Activated naive CD8-positive, alpha-beta T cell treated with anti-CD3 and anti-CD28 coated beads, Interleukin-2, amount 50 U/mL, for 24 hours (primary cell): ENCODE data around the gene PRR33.
A peak's percentile ranks its signal among the peaks of the same experiment; 100 is the strongest.

Source experiments
- ATAC-seq: fragments of 150-1000 bp; cut with Tn5 transposase; one replicate; pipeline ENCODE4 v1.10.0; 2021
- DNase-seq: peaks from one replicate; pipeline ENCODE4 v3.0.0; 2021
- H3K27ac Mint-ChIP-seq: one replicate; pipeline ENCODE4 v1.8.0; 2021; ENCODE audit warnings: mild to moderate bottlenecking, mixed read lengths
- H3K27me3 Mint-ChIP-seq: one replicate; pipeline ENCODE4 v1.8.0; 2021; ENCODE audit warnings: mixed read lengths
- H3K36me3 Mint-ChIP-seq: one replicate; pipeline ENCODE4 v1.8.0; 2021; ENCODE audit warnings: low read depth, mixed read lengths
- H3K4me1 Mint-ChIP-seq: one replicate; pipeline ENCODE4 v1.8.0; 2021; ENCODE audit warnings: mixed read lengths
- H3K4me3 Mint-ChIP-seq: one replicate; pipeline ENCODE4 v1.8.0; 2021; ENCODE audit warnings: mild to moderate bottlenecking, moderate library complexity, mixed read lengths
- H3K9me3 Mint-ChIP-seq: one replicate; pipeline ENCODE4 v1.8.0; 2021; ENCODE audit warnings: mixed read lengths

Gene PRR33

DNA sequence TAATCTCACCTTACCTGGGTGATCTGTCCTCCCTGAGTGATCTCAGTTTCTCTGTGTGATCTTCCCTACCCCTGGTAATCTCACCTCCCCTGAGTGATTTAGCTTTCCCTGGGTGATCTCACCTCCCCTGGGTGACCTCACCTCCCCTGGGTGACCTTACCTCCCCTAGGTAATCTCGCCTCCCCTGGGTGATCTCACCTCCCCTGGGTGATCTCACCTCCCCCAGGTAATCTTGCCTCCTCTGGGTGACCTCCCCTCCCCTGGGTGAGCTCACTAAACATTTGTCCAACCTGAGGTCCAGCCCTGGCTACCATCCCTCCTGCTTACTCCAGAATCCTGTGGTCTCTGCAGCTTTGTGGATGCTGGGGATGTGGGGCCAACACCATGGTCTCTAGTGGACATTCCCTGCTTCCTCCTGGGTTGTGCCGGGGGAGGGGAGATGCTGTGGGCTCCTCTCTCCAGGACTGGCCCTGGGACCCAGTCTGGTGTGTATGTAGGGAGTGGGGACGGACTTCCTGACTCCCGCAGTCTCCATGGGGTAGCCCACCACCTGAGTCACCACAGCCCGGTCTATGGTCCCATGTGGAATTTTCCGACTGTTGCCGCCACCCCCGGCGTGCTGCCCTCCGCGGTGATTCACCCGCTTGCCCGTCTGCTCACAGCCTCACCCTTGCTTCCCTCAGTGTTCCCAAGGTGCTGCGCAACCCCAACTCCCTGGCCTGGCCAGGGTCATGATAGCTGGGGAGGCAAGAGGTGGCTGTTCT, 28.9 kb downstream of the PRR33 start:
- H3K36me3 Mint-ChIP-seq: no peaks in the 10 kb centered on the region
- no peak overlapping the region for H3K4me3 Mint-ChIP-seq

DNA sequence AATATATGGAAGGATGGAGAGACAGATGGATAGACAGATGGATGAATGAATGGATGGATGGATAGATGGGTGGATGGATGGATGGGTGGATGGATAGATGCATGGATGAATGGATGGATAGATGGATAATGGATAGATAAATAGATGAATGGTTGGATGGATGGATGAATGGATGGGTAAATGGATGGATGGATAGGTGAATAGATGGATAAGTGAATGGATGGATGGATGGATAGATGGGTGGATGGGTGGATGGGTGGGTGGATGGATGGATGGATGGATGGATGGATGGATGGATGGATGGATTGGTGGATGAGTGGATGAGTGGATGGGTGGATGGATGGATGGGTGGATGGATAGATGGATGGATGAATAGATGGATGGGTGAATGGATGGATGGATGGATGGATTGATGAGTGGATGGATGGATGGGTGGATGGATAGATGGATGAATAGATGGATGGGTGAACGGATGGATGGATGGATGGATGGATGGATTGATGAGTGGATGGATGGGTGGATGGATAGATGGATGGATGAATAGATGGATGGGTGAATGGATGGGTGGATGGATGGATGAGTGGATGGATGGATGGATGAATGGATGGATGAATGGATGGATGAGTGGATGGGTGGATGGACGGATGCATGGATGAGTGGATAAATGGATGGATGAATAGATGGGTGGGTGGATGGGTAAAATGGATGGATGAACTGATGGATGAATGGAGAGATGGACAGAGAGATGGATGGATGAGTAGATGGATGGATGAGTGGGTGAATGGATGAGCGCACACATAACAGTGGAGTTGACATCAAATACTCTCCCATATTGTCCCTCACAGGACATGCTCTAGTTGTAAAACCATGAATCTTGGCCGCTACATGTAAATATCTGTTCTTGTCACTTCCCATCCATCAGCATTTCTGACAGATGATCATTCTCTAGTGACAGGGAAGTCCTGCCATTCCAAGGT, 30.0 kb downstream of the PRR33 start:
- no peak overlapping the region for H3K27ac Mint-ChIP-seq
- no peaks in the 10 kb centered on the region for H3K9me3 Mint-ChIP-seq
- H3K4me1 Mint-ChIP-seq: peaks cover 8% of the 10 kb centered on the region
- no peak overlapping the region for H3K4me3 Mint-ChIP-seq
- ATAC-seq (no peak), DNase-seq (no peak)
- H3K36me3 Mint-ChIP-seq: no peaks in the 10 kb centered on the region
- no peaks in the 10 kb centered on the region for H3K27me3 Mint-ChIP-seq

More for the DNA sequence above, 28.9 kb downstream of the PRR33 start:
- Mint-ChIP-seq H3K27me3 (no peaks in the 10 kb centered on the region), H3K27ac (peak overlapping the region; percentile 26), H3K4me1 (peaks cover 9% of the 10 kb centered on the region), H3K9me3 (no peaks in the 10 kb centered on the region)
- DNase-seq (no peak), ATAC-seq (no peak)

DNA sequence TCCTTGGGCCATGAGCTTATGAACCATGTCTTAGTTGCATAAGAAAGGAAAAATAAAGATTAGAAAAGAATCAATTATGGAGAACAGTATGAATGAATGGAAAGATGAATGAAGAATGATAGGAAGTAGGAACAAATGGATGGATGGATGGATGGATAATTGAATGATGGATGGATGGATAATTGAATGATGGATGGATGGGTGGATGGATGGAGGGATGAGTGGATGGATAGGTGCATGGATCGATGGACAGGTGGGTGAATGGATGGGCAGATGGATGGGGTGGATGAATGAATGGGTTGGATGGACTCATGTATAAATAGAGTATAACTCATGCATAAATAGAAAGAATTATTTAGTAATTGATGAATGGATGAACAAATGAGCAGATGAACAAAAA, 31.6 kb downstream of the PRR33 start:
- ATAC-seq (no peak), DNase-seq (no peak)
- Mint-ChIP-seq H3K36me3 (no peaks in the 10 kb centered on the region), H3K27ac (no peak overlapping the region), H3K9me3 (no peaks in the 10 kb centered on the region), H3K27me3 (no peaks in the 10 kb centered on the region), H3K4me3 (no peak overlapping the region), H3K4me1 (peaks cover 16% of the 10 kb centered on the region)

DNA sequence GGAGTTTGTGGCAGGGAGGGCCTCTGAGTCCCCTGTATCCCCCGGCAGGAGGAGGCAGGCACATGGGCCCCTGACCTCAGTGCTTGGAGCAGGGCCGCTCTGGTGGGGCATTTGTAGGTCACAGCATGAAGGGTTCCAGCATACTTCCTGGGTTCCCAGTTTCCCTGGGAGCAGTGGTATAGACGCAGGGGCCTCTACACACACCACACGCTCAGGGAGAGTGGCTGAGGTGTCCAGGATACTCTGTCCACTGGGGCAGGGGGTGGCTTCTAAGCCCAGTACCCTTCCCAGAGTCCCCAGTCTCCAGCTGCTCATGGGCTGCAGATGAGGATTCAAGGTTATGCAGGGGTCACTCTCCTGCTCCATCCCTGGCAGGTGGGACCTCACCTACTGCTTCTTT, 32.7 kb downstream of the PRR33 start:
- Mint-ChIP-seq H3K4me3 (no peak overlapping the region), H3K27ac (no peak overlapping the region)
- ATAC-seq: no peak

DNA sequence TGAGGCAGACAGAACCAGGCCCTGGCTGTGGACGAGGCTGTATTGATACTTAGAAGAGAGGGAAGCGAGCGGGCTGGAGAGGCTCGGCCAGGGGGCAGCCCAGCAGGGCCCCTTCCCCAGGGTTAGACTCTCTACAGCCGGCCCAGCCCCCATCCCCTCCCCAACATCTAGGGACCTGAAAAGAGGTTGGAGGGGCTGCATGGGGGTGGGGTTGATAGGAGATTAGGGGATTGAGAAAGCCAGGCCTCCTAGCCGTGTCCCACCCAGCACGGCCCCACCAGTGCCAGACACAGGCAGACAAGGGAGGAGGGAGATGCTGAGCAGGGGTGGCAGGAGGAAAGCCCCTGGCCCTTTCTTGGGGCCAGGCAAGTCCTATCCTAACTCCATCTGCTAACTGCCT, 33.1 kb downstream of the PRR33 start:
- ATAC-seq (no peak), DNase-seq (no peak)
- no peak overlapping the region for H3K4me3 Mint-ChIP-seq
- no peak overlapping the region for H3K27ac Mint-ChIP-seq
- H3K9me3 Mint-ChIP-seq: no peaks in the 10 kb centered on the region
- no peaks in the 10 kb centered on the region for H3K27me3 Mint-ChIP-seq
- H3K4me1 Mint-ChIP-seq: peaks cover 24% of the 10 kb centered on the region
- no peaks in the 10 kb centered on the region for H3K36me3 Mint-ChIP-seq

More for the DNA sequence above, 32.7 kb downstream of the PRR33 start:
- H3K27me3 Mint-ChIP-seq: no peaks in the 10 kb centered on the region
- H3K9me3 Mint-ChIP-seq: no peaks in the 10 kb centered on the region
- DNase-seq: no peak
- H3K36me3 Mint-ChIP-seq: no peaks in the 10 kb centered on the region
- H3K4me1 Mint-ChIP-seq: peaks cover 20% of the 10 kb centered on the region

DNA sequence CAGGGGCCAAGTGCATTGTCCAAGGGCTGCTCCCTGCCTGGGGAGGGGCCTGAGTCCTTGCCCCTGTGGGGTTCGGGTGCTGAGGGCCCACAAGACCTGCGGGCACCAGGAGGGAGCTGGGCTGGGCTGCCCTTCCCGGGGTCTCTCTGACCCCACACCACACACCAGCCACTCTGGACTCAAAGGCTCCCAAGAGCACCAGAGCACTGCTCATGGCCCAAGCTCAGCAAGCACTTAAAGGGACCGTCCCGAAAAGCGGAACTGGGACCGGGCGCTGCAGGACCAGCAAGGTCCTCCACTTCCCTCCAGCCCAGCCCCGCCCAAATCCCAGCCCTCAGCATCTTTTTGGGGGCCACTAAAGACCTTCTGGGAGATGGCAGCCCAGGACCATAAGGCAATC, 33.5 kb downstream of the PRR33 start:
- DNase-seq: no peak
- Mint-ChIP-seq H3K27me3 (no peaks in the 10 kb centered on the region), H3K36me3 (peaks cover under 1% of the 10 kb centered on the region), H3K4me3 (no peak overlapping the region), H3K9me3 (no peaks in the 10 kb centered on the region), H3K4me1 (peaks cover 27% of the 10 kb centered on the region), H3K27ac (no peak overlapping the region)
- no peak for ATAC-seq

DNA sequence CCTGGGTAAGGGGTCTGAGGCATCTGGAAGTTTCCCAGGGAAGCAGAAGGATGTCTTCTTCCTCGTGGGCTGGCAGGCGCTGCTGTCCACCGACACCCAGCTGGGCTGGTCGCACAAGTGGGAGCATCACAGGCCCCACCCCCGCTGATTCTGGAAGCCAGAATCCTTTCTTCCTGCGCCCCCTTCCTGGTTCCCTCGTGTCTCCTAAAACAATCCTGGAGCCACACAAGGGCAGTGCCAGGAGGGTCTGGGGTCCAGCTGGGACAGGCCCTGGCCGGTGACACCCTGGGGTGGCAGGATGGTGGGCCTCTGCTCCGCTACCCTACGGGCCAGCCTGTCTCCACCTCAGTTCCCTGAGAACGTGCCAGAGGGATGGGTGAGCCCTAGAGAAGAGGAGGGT, 34.6 kb downstream of the PRR33 start:
- Mint-ChIP-seq H3K27me3 (no peaks in the 10 kb centered on the region), H3K4me1 (peaks cover 38% of the 10 kb centered on the region), H3K36me3 (peaks cover 2% of the 10 kb centered on the region), H3K27ac (no peak overlapping the region), H3K4me3 (no peak overlapping the region), H3K9me3 (no peaks in the 10 kb centered on the region)
- DNase-seq (no peak), ATAC-seq (no peak)

DNA sequence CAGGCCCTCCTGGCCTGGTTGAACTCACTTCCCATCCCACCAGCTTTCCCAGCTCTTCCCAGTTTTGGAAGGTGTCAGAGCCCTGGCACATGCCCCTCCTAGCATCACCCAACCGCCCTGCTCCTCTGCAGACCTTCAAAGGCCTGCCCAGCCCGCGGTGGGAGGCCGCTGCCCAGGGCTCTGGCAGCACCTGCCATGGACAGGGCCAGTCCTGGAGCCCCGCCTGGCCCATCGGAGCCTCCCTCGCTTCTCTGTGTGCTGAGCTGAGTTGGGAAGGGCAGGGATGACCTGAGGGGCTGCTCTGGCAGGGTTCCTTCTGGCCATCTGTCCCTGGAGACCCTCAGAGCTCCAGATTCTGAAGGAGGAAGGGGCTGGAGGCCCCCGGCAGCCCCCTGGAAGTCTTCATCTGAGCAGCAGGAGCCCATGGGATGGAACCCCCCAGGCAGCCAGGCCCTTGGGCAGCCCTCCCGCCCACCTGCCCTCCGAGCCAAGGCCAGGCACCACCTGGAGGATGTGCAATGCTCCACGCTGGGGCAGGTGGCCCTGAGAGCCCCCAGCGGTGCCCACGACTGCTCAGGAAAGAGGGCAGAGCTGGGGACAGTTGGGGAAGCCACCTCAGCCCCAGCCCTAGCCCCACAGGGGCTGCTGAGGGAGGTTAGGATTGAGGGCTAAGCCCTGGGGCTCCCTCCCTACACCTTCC, 35.2 kb downstream of the PRR33 start:
- DNase-seq (no peak), ATAC-seq (no peak)
- Mint-ChIP-seq H3K4me1 (peaks cover 43% of the 10 kb centered on the region), H3K27ac (no peak overlapping the region), H3K36me3 (peaks cover 2% of the 10 kb centered on the region), H3K27me3 (no peaks in the 10 kb centered on the region), H3K9me3 (no peaks in the 10 kb centered on the region), H3K4me3 (peak overlapping the region; percentile 47)

DNA sequence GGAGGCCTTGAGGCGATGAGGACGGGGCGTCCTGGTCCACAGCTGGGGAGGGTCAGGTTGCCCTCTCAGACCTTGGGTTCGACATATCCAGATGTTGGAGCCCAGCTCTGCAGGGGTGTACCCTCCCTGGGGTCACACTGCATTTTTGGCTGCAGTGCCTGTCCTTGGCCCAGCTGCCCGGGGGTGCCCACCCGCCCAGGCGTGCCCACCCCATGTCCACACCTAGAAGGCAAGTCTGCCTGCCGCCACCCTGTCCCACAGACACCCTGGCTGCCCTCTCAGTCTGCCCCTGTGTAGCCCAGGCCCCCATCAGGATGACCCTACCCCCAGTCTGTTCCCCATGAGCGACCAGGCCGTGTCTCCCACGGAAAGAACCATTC, 35.8 kb downstream of the PRR33 start:
- no peaks in the 10 kb centered on the region for H3K27me3 Mint-ChIP-seq
- DNase-seq (no peak), ATAC-seq (no peak)
- H3K4me1 Mint-ChIP-seq: peaks cover 49% of the 10 kb centered on the region
- peaks cover 2% of the 10 kb centered on the region for H3K36me3 Mint-ChIP-seq
- H3K9me3 Mint-ChIP-seq: no peaks in the 10 kb centered on the region
- no peak overlapping the region for H3K27ac Mint-ChIP-seq
- peak overlapping the region; percentile 98 for H3K4me3 Mint-ChIP-seq

DNA sequence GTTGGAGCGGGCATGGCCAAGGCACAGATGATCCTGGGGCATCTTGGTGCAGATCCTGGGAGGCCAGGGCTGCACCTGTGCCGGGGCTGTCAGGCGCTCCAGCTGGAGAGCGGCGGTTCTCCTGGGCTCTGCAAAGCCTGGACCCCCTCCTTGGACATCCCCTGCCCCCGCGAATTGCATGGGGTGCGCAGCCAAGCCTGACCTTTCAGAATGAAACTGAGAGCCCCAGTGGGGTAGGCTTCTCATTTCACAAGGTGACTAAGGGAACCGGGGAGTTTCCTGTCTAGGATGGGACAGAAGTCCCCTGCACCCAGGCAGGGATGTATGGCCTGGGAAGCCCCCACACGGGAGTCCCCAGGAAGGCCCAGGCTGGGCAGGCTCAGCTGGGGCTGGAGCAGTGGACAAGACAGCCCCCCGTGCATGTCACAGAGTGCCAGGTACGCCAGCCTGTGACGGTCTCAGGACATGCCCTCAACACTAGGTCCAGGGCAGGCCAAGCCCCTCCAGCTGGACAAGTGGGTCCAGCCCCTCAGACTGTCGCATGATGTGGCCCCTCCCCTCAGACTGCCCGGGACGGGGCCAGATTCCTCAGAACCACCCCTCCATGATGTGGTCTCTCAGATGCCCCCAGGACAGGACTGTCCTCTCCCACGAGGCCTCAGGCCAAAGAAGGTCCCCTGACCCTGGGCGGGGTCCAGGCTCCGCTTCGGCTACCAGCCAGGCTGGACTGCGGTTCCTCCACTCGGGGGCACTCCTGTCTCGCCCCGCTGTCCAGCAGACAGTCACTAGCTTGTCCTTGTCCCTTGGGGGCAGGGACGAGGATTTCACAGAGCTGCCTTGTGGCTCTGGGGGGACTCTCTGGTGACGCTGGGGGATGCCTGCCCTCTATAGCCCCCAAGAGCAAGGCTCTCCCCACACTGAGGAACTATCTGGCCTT, 36.5 kb downstream of the PRR33 start:
- H3K27me3 Mint-ChIP-seq: no peaks in the 10 kb centered on the region
- peak; percentile 63 for ATAC-seq

DNA sequence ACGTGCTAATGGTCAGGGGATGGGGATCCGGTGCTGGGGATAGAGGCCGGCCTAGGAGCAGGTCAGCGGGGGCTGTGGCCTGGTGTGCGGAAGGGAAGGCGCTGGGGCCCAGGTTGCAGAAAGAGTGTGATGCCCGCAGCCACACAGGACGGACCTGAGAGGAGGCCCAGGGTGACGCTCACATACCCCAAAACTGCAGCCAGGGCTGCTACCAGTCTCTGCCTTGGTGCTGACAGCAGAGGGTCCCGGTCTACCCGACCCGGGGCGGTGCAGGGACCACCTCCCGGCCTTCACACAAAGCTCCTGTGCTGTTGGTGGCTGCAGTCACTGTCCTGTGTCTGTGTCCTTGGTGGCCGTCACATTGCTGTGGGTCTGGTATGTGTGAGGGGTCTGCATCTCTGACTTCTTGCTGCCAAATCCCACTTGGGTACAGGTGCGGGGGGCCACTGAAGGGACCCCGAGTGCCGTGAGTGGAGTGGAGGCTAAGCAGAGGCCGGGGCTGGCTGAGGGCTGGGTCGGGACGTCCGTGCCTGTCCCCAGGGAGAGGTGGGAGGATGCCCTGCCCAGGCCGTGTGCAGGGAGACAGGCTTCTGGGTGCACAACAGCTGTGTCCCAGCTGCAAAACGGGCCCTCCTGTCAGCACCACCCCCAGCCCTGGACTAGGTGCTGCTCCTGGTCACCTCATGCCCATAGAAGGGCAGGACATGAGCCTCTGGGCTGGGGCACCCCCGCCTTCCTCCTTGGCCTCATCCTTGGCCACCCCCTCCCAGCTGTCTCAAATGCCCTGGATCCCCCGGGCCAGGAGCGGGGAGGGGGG, 37.4 kb downstream of the PRR33 start:
- peak overlapping the region; percentile 99 for H3K27ac Mint-ChIP-seq
- H3K4me3 Mint-ChIP-seq: peak overlapping the region; percentile 98
- H3K4me1 Mint-ChIP-seq: peaks cover 64% of the 10 kb centered on the region
- no peaks in the 10 kb centered on the region for H3K9me3 Mint-ChIP-seq
- peak; percentile 46 for DNase-seq
- ATAC-seq: peak; percentile 14
- no peaks in the 10 kb centered on the region for H3K27me3 Mint-ChIP-seq
- H3K36me3 Mint-ChIP-seq: peaks cover 2% of the 10 kb centered on the region

More for the DNA sequence above, 36.5 kb downstream of the PRR33 start:
- peaks cover 2% of the 10 kb centered on the region for H3K36me3 Mint-ChIP-seq
- peak overlapping the region; percentile 98 for H3K4me3 Mint-ChIP-seq
- no peaks in the 10 kb centered on the region for H3K9me3 Mint-ChIP-seq
- peaks cover 55% of the 10 kb centered on the region for H3K4me1 Mint-ChIP-seq
- no peak overlapping the region for H3K27ac Mint-ChIP-seq
- DNase-seq: peak; percentile 78

DNA sequence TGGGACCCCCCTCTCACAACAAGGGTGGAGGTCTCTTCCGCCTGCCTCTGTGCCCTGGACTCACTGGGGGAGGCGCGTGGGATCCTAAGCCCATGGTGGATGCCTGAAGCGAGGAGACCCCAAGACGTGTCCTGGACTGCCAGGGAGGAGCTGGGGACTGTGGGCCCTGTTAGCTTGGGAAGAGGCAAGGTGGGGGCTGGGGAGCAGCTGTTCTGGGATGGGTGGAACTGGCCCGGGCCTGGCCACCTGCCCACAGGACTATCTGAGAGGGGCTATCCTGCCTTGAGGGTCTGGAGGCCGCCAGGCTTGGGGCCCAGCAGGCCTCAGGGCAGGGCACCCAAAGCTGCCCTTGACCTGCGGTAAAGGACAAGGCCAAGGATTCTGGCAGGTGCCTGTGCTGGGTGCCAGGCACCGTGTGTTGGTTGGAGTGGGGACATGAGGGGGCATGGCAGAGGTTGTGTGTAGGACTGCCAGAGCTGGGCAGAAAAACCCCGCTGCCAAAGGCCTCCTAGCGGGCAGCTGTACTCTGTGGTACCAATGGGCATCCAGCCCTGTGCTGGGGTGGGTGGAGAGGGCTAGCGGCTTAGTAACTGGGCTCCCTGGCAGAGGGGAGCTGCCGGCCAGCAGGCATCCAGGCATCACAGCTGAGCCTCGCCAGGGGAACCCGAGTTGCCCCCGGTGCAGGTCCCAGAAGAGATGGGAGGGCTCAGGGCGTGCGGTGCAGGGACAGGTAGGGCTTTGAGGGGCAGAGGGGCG, 38.1 kb downstream of the PRR33 start:
- H3K27ac Mint-ChIP-seq: peak overlapping the region; percentile 99
- no peaks in the 10 kb centered on the region for H3K9me3 Mint-ChIP-seq
- peaks cover 71% of the 10 kb centered on the region for H3K4me1 Mint-ChIP-seq
- DNase-seq (peak; percentile 41), ATAC-seq (no peak)
- peaks cover 2% of the 10 kb centered on the region for H3K36me3 Mint-ChIP-seq
- H3K27me3 Mint-ChIP-seq: no peaks in the 10 kb centered on the region
- peak overlapping the region; percentile 98 for H3K4me3 Mint-ChIP-seq
